ENCODE results near the gene RGS7. TPM values are rescaled to one million over a fixed set of nuclear protein-coding genes. Genes with fewer than 3 reads are reported as not detected.

Gene RGS7
- total RNA-seq, 2 experiments from 2014 or later, result not detected

DNA sequence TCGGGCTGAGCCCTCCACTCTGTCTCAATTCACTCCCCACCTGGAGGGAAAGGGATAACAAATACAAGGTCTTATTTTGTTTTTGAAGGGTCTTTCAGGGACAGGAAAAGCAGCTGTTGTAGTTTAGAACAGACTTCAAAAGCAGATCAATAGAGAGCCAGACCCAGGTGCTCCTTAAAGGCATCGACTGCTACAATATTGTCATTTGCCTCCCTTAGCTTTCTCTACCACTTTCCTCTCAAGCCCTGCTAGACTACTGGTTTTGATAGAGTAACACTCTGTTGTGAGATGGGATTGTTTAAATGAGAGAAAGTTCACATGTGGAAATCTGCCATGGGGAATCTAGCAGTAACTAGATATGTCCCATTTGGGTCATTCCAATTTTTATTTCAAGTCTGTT lies 24.0 kb downstream of the RGS7 start:
- TF ChIP-seq, protein P1, sequence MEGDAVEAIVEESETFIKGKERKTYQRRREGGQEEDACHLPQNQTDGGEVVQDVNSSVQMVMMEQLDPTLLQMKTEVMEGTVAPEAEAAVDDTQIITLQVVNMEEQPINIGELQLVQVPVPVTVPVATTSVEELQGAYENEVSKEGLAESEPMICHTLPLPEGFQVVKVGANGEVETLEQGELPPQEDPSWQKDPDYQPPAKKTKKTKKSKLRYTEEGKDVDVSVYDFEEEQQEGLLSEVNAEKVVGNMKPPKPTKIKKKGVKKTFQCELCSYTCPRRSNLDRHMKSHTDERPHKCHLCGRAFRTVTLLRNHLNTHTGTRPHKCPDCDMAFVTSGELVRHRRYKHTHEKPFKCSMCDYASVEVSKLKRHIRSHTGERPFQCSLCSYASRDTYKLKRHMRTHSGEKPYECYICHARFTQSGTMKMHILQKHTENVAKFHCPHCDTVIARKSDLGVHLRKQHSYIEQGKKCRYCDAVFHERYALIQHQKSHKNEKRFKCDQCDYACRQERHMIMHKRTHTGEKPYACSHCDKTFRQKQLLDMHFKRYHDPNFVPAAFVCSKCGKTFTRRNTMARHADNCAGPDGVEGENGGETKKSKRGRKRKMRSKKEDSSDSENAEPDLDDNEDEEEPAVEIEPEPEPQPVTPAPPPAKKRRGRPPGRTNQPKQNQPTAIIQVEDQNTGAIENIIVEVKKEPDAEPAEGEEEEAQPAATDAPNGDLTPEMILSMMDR (IDR thresholded peaks at IDR 0.05), result no peak
- Mint-ChIP-seq H3K9me3 (peaks cover 3% of the 10 kb centered on the region), H3K27me3 (no peaks in the 10 kb centered on the region), H3K4me3 (no peak overlapping the region), H3K36me3 (ENCODE audit: low read depth) (no peaks in the 10 kb centered on the region), H3K4me1 (ENCODE audit: low read depth) (no peaks in the 10 kb centered on the region), H3K27ac (no peak overlapping the region)
- ChIA-PET POLR2A (no interaction called here), CTCF (no interaction called here)
- no peak for DNase-seq
- no peak for ATAC-seq
- intact Hi-C loops (cut with micrococcal nuclease), result no loop called here

DNA sequence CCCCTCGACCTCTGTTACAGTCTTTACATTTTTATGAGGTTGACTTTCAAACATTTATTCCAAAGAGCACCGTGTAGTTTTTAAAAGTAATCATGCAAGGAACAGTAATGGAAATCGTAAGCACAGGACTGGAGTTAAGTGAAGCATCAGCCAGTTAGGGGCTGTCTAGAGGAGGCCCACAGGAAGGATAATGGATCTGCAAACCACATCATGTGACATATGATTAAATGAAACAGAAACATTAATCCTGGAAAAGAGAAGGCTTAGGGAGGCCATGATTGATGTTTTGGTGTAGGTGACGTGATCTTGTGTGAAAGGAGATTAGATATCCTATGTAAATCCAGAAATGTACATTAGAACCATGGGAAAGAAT lies 25.0 kb downstream of the RGS7 start:
- Mint-ChIP-seq H3K27me3 (no peaks in the 10 kb centered on the region), H3K9me3 (peaks cover 3% of the 10 kb centered on the region), H3K27ac (no peak overlapping the region), H3K36me3 (ENCODE audit: low read depth) (no peaks in the 10 kb centered on the region), H3K4me3 (no peak overlapping the region), H3K4me1 (ENCODE audit: low read depth) (no peaks in the 10 kb centered on the region)
- intact Hi-C loops (cut with micrococcal nuclease), result no loop called here
- ATAC-seq (no peak), DNase-seq (no peak)
- CTCF ChIA-PET, result no interaction called here
- POLR2A ChIA-PET, result no interaction called here
- TF ChIP-seq, protein P1 (IDR thresholded peaks at IDR 0.05), result no peak

DNA sequence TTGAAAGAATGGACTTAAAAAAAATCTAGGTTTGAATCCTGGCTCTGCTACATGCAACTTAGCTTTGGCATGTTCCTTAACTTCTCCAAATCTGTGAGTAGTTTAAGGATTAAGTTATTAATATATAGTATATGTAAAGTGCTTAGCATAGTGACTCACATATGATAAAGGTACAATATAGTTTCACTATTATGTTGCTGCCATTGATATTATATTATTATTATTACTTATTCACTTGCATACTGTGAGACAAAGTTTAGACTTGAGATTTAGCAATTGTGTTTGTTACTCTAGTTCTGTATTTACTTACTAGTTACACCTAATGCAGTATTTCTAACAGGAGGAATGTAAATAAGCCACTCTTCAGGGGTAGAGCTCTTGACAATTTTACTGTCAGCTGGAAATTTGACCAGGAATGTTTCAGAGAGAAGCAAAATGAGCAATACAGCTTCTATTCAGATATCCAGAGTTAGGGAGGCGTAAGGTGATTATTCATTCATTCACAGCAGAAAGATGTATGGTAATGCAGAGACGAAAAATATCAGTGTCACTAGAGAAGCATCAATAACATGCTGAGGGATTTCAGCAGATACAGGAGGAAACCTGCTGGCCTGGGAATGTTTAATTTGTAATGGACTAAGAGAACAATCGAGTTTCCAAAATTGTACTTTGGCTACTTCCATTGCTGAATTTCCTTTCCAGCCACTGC lies 25.5 kb downstream of the RGS7 start:
- Mint-ChIP-seq H3K36me3 (ENCODE audit: low read depth) (no peaks in the 10 kb centered on the region), H3K27ac (no peak overlapping the region), H3K9me3 (peaks cover 3% of the 10 kb centered on the region), H3K4me1 (ENCODE audit: low read depth) (no peaks in the 10 kb centered on the region), H3K27me3 (no peaks in the 10 kb centered on the region), H3K4me3 (no peak overlapping the region)
- DNase-seq, result no peak
- intact Hi-C loops (cut with micrococcal nuclease), result no loop called here
- TF ChIP-seq, protein P1 (IDR thresholded peaks at IDR 0.05), result no peak
- CTCF ChIA-PET, result interaction anchor here (0.7 kb wide), 1 partner anchor 659 kb away, joined by 3 read pairs; no protein-coding TSS in a partner anchor
- POLR2A ChIA-PET, result no interaction called here
- no peak for ATAC-seq

DNA sequence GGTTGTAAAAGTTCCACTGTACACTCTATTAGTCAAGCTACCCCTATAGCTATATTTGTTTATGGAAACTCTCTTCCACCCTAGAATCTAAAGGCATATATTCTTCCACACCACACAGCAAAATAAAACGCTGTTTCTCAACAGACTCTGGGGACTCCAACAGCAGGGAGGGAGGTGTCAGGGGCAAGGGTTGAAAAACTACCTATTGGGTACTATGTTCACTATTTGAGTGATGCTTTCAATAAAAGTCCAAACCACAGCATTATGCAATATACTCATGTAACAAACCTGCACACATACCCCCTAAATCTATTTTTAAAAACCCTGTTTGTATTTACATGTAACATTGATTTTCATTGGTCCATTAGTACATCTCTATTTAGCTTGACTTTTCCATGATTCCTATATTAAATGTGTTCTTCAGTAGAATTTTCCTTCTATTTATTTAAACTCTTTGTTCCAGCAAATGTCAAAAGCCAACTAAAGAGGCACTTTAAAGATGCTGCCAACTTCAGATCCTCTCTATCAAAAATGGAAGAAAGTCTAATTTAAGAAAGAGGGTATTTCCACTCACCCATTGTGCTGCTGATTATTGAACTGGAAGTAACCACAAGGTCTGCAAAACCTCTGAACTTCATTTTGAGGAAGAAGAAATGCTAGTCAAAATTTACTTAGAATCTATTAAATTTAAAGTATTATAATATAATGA lies 26.2 kb downstream of the RGS7 start:
- H3K36me3 Mint-ChIP-seq (ENCODE audit: low read depth), result no peaks in the 10 kb centered on the region
- H3K27ac Mint-ChIP-seq, result no peak overlapping the region
- H3K9me3 Mint-ChIP-seq, result peaks cover 3% of the 10 kb centered on the region
- intact Hi-C loops (cut with micrococcal nuclease), result no loop called here
- H3K4me3 Mint-ChIP-seq, result no peak overlapping the region
- POLR2A ChIA-PET, result no interaction called here
- DNase-seq (no peak), ATAC-seq (no peak)
- TF ChIP-seq, protein P1 (IDR thresholded peaks at IDR 0.05), result no peak
- no peaks in the 10 kb centered on the region for H3K4me1 Mint-ChIP-seq (ENCODE audit: low read depth)
- H3K27me3 Mint-ChIP-seq, result no peaks in the 10 kb centered on the region
- CTCF ChIA-PET, result interaction anchor here (0.7 kb wide), 1 partner anchor 659 kb away, joined by 3 read pairs; no protein-coding TSS in a partner anchor

DNA sequence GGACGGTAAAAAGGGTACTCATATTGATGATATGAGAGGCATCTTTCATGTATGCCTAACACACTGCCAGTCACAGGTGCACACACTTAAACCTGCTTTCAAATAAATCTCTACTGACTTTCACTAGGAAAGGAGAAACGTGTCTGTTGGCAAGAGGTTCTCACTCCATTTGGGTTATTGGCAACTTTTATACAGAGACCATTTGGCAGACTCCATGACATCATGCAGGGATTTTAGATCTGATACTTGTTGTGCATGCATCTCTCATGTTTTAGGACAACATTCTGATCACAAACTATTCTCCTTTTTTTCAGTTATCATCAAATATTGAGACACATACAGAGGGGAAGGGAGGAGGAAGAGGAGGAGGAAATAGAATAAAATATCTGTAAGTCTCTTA lies 31.5 kb downstream of the RGS7 start:
- Mint-ChIP-seq H3K4me1 (ENCODE audit: low read depth) (no peaks in the 10 kb centered on the region), H3K9me3 (peaks cover 4% of the 10 kb centered on the region), H3K36me3 (ENCODE audit: low read depth) (no peaks in the 10 kb centered on the region), H3K27ac (no peak overlapping the region), H3K4me3 (no peak overlapping the region), H3K27me3 (no peaks in the 10 kb centered on the region)
- ChIA-PET CTCF (no interaction called here), POLR2A (interaction anchor here (0.9 kb wide), 1 partner anchor 15 kb away, joined by 3 read pairs; no protein-coding TSS in a partner anchor)
- TF ChIP-seq, protein P1 (IDR thresholded peaks at IDR 0.05), result no peak
- intact Hi-C loops (cut with micrococcal nuclease), result loop anchor here (5.0 kb wide), 1 partner anchor 72 kb away; no protein-coding TSS in a partner anchor
- no peak for DNase-seq
- no peak for ATAC-seq
